IMR-90 (cell line): ENCODE data around the gene TMEM86B. TPM values are rescaled to one million over a fixed set of nuclear protein-coding genes. Genes with fewer than 3 reads are reported as not detected.

Experiments
- ATAC-seq: fragments of 200-7000 bp; cut with Tn5 transposase; 2 replicates; pipeline ENCODE4 v1.9.1; 2020; ENCODE audit warnings: low read depth, mild to moderate bottlenecking, moderate library complexity
- BruUV-seq: library from RNA; stranded (reverse); fragments of 400-500 nt; replicated peaks from 2 replicates; lab custom pipeline; 2021; lab: Mats Ljungman, UMichigan
- CTCF ChIA-PET: fragments of 300-600 bp; formaldehyde crosslinking; extraction: SDS; loops from one replicate; lab custom pipeline; 2021; ENCODE audit warnings: antibody characterized with exemption; lab: Yijun Ruan, JAX
- POLR2A ChIA-PET: fragments of 300-600 bp; sonication (Branson Sonifier 250); formaldehyde crosslinking; loops from one replicate; lab custom pipeline; 2022; ENCODE audit warnings: antibody characterized with exemption; ENCODE audit not compliant: unreplicated experiment; lab: Charles Lee
- DNase-seq: peaks from one replicate; pipeline ENCODE4 v3.0.0; 2013
- H2AFZ ChIP-seq: replicated peaks from 2 replicates; pipeline ENCODE3; 2013; ENCODE audit warnings: low read length, mild to moderate bottlenecking; ENCODE audit not compliant: poor library complexity
- H2AK5ac ChIP-seq: 2 replicates; pipeline ENCODE4 v1.6.1; 2013; ENCODE audit warnings: low read depth, low read length, inconsistent platforms
- H2AK9ac ChIP-seq: replicated peaks from 2 replicates; pipeline ENCODE3; 2013; ENCODE audit warnings: mild to moderate bottlenecking, low read depth, low read length, moderate library complexity; ENCODE audit not compliant: poor library complexity
- H2BK120ac ChIP-seq: 2 replicates; pipeline ENCODE4 v1.6.1; 2013; ENCODE audit warnings: low read depth, low read length, inconsistent platforms
- H2BK15ac ChIP-seq: 3 replicates; pipeline ENCODE4 v1.6.1; 2013; ENCODE audit warnings: low read depth, low read length, inconsistent platforms
- H2BK20ac ChIP-seq: 2 replicates; pipeline ENCODE4 v1.6.1; 2013; ENCODE audit warnings: low read depth, mild to moderate bottlenecking, inconsistent platforms, low read length, moderate library complexity
- H2BK5ac ChIP-seq: 2 replicates; pipeline ENCODE4 v1.6.1; 2013; ENCODE audit warnings: mild to moderate bottlenecking, low read depth, low read length, inconsistent platforms; ENCODE audit not compliant: poor library complexity, severe bottlenecking
- H3K14ac ChIP-seq: replicated peaks from 2 replicates; pipeline ENCODE4 v1.6.1; 2013; ENCODE audit warnings: low read depth, low read length, inconsistent platforms
- H3K18ac ChIP-seq: 2 replicates; pipeline ENCODE4 v1.6.1; 2013; ENCODE audit warnings: low read depth, low read length, control low read depth
- H3K23ac ChIP-seq: 2 replicates; pipeline ENCODE4 v1.6.1; 2013; ENCODE audit warnings: low read depth, low read length, inconsistent platforms
- H3K27ac ChIP-seq: 2 replicates; pipeline ENCODE4 v1.5.1; 2013; ENCODE audit warnings: mild to moderate bottlenecking, control low read depth, low read length; ENCODE audit not compliant: insufficient read depth
- H3K27me3 ChIP-seq: 2 replicates; pipeline ENCODE4 v1.6.1; 2013; ENCODE audit warnings: low read length; ENCODE audit not compliant: control insufficient read depth, insufficient read depth
- H3K36me3 ChIP-seq: 2 replicates; pipeline ENCODE4 v1.6.1; 2013; ENCODE audit warnings: low read length, mixed read lengths; ENCODE audit not compliant: control insufficient read depth, insufficient read depth
- H3K4ac ChIP-seq: 2 replicates; pipeline ENCODE4 v1.6.1; 2013; ENCODE audit warnings: low read depth, low read length, inconsistent platforms
- H3K4me1 ChIP-seq: 2 replicates; pipeline ENCODE4 v1.6.1; 2013; ENCODE audit warnings: low read length, mixed read lengths; ENCODE audit not compliant: control insufficient read depth, insufficient read depth
- H3K4me2 ChIP-seq: 2 replicates; pipeline ENCODE4 v1.6.1; 2013; ENCODE audit warnings: low read depth, mild to moderate bottlenecking, control low read depth, low read length, moderate library complexity
- H3K4me3 ChIP-seq: 2 replicates; pipeline ENCODE4 v1.5.1; 2013; ENCODE audit warnings: low read depth, mild to moderate bottlenecking, control low read depth, low read length, moderate library complexity; ENCODE audit not compliant: insufficient read depth
- H3K56ac ChIP-seq: 2 replicates; pipeline ENCODE4 v1.6.1; 2013; ENCODE audit warnings: low read length, inconsistent platforms; ENCODE audit not compliant: insufficient read depth; ENCODE audit errors: extremely low read depth
- H3K79me1 ChIP-seq, 2 experiments: 2 replicates each; pipeline ENCODE4 v1.6.1; 2013; ENCODE audit warnings: low read length in 2 of 2, inconsistent platforms in 1 of 2, low read depth in 1 of 2
- H3K9ac ChIP-seq: 2 replicates; pipeline ENCODE4 v1.6.1; 2013; ENCODE audit warnings: low read depth, low read length, control low read depth
- H3K9me1 ChIP-seq: 2 replicates; pipeline ENCODE4 v1.6.1; 2013; ENCODE audit warnings: low read length, inconsistent platforms; ENCODE audit not compliant: insufficient read depth
- H3K9me3 ChIP-seq: 2 replicates; pipeline ENCODE4 v1.6.1; 2013; ENCODE audit warnings: low read length; ENCODE audit not compliant: control insufficient read depth, insufficient read depth
- H4K20me1 ChIP-seq: 2 replicates; pipeline ENCODE4 v1.6.1; 2013; ENCODE audit warnings: low read length, inconsistent platforms; ENCODE audit not compliant: insufficient read depth
- H4K5ac ChIP-seq: 2 replicates; pipeline ENCODE4 v1.6.1; 2013; ENCODE audit warnings: mild to moderate bottlenecking, low read depth, low read length, control low read depth
- H4K8ac ChIP-seq, 2 experiments: 2 replicates each; pipeline ENCODE4 v1.6.1; 2013; ENCODE audit warnings: low read depth in 2 of 2, low read length in 2 of 2, control low read depth in 1 of 2, inconsistent platforms in 1 of 2
- H4K91ac ChIP-seq: 2 replicates; pipeline ENCODE4 v1.6.1; 2013; ENCODE audit warnings: low read depth, low read length, inconsistent platforms; ENCODE audit not compliant: insufficient read depth
- BHLHE40 ChIP-seq: fragments of 150-350 bp; IDR thresholded peaks from 2 replicates; pipeline ENCODE4 v1.6.1; 2016; ENCODE audit warnings: mild to moderate bottlenecking, low read depth, low read length
- CEBPB ChIP-seq: IDR thresholded peaks from 2 replicates; pipeline ENCODE4 v1.6.1; 2012; ENCODE audit warnings: low read depth, low read length, improper control_type of control experiment
- CHD1 ChIP-seq: IDR thresholded peaks from 2 replicates; pipeline ENCODE4 v1.6.1; 2012; ENCODE audit warnings: low read depth, low read length, improper control_type of control experiment
- CTCF ChIP-seq: conservative IDR thresholded peaks from 2 replicates; pipeline ENCODE4 v1.5.1; 2012; ENCODE audit warnings: mild to moderate bottlenecking, low read depth, low read length, improper control_type of control experiment
- ELK1 ChIP-seq: fragments of 150-350 bp; IDR thresholded peaks from 2 replicates; pipeline ENCODE4 v1.6.1; 2016; ENCODE audit warnings: low read depth, mild to moderate bottlenecking, low read length, moderate library complexity, borderline replicate concordance
- FOS ChIP-seq: fragments of 150-350 bp; IDR thresholded peaks from 2 replicates; pipeline ENCODE4 v1.6.1; 2016; ENCODE audit warnings: low read depth, low read length
- MAFK ChIP-seq: IDR thresholded peaks from 2 replicates; pipeline ENCODE4 v1.6.1; 2012; ENCODE audit warnings: low read depth, low read length, improper control_type of control experiment
- MAZ ChIP-seq: IDR thresholded peaks from 2 replicates; pipeline ENCODE4 v1.6.1; 2012; ENCODE audit warnings: low read depth, mild to moderate bottlenecking, low read length, improper control_type of control experiment, moderate library complexity, borderline replicate concordance
- MXI1 ChIP-seq: IDR thresholded peaks from 2 replicates; pipeline ENCODE4 v1.6.1; 2012; ENCODE audit warnings: low read depth, mild to moderate bottlenecking, low read length, moderate library complexity, borderline replicate concordance
- NFE2L2 ChIP-seq: fragments of 150-350 bp; IDR thresholded peaks from 2 replicates; pipeline ENCODE4 v1.6.1; 2016; ENCODE audit warnings: low read depth, mild to moderate bottlenecking, low read length
- POLR2A ChIP-seq: IDR thresholded peaks from 2 replicates; pipeline ENCODE4 v1.6.1; 2012; ENCODE audit warnings: mild to moderate bottlenecking, low read depth, low read length
- RAD21 ChIP-seq: IDR thresholded peaks from 2 replicates; pipeline ENCODE4 v1.6.1; 2012; ENCODE audit warnings: low read length, improper control_type of control experiment
- RCOR1 ChIP-seq: IDR thresholded peaks from 2 replicates; pipeline ENCODE4 v1.6.1; 2012; ENCODE audit warnings: mild to moderate bottlenecking, low read length, improper control_type of control experiment; ENCODE audit not compliant: insufficient replicate concordance
- RFX5 ChIP-seq: IDR thresholded peaks from 2 replicates; pipeline ENCODE4 v1.8.0; 2012; ENCODE audit warnings: low read depth, mild to moderate bottlenecking, low read length, moderate library complexity
- SMC3 ChIP-seq: fragments of 150-350 bp; IDR thresholded peaks from 2 replicates; pipeline ENCODE4 v1.6.1; 2016; ENCODE audit warnings: low read depth, mild to moderate bottlenecking, antibody characterized with exemption, low read length, moderate library complexity
- USF2 ChIP-seq: fragments of 150-350 bp; IDR thresholded peaks from 2 replicates; pipeline ENCODE4 v1.6.1; 2017; ENCODE audit warnings: mild to moderate bottlenecking, antibody characterized with exemption, low read length, low read depth
- WGBS, 2 experiments: methylation state at CpG; one replicate each; pipeline versions ENCODE4 v1.1.5 to v1.1.7; 2013; ENCODE audit warnings: missing lambda C conversion rate in 2 of 2; ENCODE audit not compliant: insufficient read length in 1 of 2; ENCODE audit errors: extremely low coverage in 2 of 2; 5-methylcytosine and 5-hydroxymethylcytosine counted together
- dilution Hi-C: fragments of 300-500 bp; cut with HindIII; formaldehyde crosslinking; loops from one replicate; pipeline ENCODE4 v1.14.3; 2018; ENCODE audit warnings: low sequenced_read_pairs; ENCODE audit not compliant: unreplicated experiment
- in situ Hi-C: fragments of 300-500 bp; cut with MboI; formaldehyde crosslinking; loops from 3 replicates; pipeline ENCODE4 v1.14.3; 2019; ENCODE audit warnings: low sequenced_read_pairs, inconsistent platforms, mixed read lengths
- intact Hi-C: fragments of 100-400 bp; cut with micrococcal nuclease; formaldehyde crosslinking; loops from 2 replicates; pipeline ENCODE4 v1.10.0; 2022
- polyA plus RNA-seq, 3 experiments: library from polyadenylated mRNA; depleted of rRNA; stranded (reverse); fragments of >200 nt; gene quantifications; 2 replicates each; pipeline ENCODE4 v1.2.3, GENCODE V29; 2012; ENCODE audit warnings: low replicate concordance in 1 of 3
- total RNA-seq: library from RNA; depleted of rRNA; stranded (reverse); fragments of >200 nt; gene quantifications from 2 replicates; pipeline ENCODE4 v1.2.3, GENCODE V29; 2012

Gene TMEM86B
- total and polyA plus RNA-seq, 2 of the 4 experiments (the other 2 are of a cell fraction) = 0.18 to 2.4 TPM

DNA sequence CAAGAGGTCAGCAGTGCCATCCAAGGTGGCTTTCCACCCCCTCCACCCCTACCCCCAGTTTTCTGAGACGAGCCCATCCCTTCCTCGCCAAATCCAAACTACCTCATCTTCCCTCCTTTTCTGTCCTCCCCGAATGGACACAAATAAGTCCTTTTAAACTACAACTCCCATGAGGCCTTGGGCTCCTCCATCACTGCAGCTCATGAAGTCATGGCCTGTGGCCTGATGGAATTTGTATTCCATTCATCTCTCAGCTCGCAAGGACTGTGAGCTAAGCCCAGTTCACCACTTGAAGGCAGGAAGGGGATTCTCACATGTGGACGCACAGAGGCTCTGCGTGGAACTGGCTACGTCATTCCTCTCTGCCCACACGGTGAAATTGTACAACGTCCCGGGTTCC lies 31.8 kb downstream of the TMEM86B start:
- Histone ChIP-seq H3K4me3 (no peak overlapping the region), H3K9me1 (no peaks in the 10 kb centered on the region; the same call in 1 of the 2 replicates), H4K20me1 (no peaks in the 10 kb centered on the region), H3K36me3 (no peaks in the 10 kb centered on the region), H2BK5ac (no peak overlapping the region), H3K27me3 (peaks cover 2% of the 10 kb centered on the region), H3K23ac (no peak overlapping the region), H3K4me1 (no peaks in the 10 kb centered on the region), H3K9me3 (no peaks in the 10 kb centered on the region), H4K5ac (no peak overlapping the region), H2BK20ac (no peak overlapping the region), H3K27ac (no peak overlapping the region), H3K14ac (no peak overlapping the region), H3K18ac (no peak overlapping the region), H3K79me1 (no peaks in the 10 kb centered on the region), H3K56ac (no peak overlapping the region), H2BK120ac (no peak overlapping the region), H4K91ac (no peak overlapping the region), H3K4me2 (no peak overlapping the region), H2AK5ac (no peak overlapping the region), H3K9ac (no peak overlapping the region), H3K4ac (no peak overlapping the region), H4K8ac (no peak overlapping the region), H2BK15ac (no peak overlapping the region), H2AFZ (no peak overlapping the region), H2AK9ac (no peak overlapping the region)
- TF ChIP-seq SMC3 = no peak
- TF ChIP-seq RFX5 = no peak
- no peak for TF ChIP-seq MAFK
- no peak for TF ChIP-seq RAD21
- TF ChIP-seq USF2 = no peak
- TF ChIP-seq MAZ = no peak
- no peak for TF ChIP-seq BHLHE40
- TF ChIP-seq FOS = no peak
- no peak for TF ChIP-seq POLR2A
- TF ChIP-seq RCOR1 = no peak
- TF ChIP-seq NFE2L2 = no peak
- no peak for TF ChIP-seq ELK1
- no peak for TF ChIP-seq CHD1
- no peak for TF ChIP-seq CEBPB
- TF ChIP-seq CTCF = no peak
- TF ChIP-seq MXI1 = no peak
- in situ Hi-C loops = no loop called here
- POLR2A ChIA-PET = no interaction called here
- dilution Hi-C loops = no loop called here
- WGBS, 2 experiments = 86% methylated on average over 9 of the region's 10 CpGs; no CpG with 5 or more reads in 1 of the 2 experiments
- CTCF ChIA-PET = no interaction called here
- BruUV-seq = no TSS peak
- intact Hi-C loops = no loop called here
- DNase-seq = no peak
- no peak for ATAC-seq
